ENCODE results near the gene GABRP. TPM values are rescaled to one million over a fixed set of nuclear protein-coding genes. Genes with fewer than 3 reads are reported as not detected.

The GABRP gene
- total RNA-seq, 2 donors from 2014 or later, result 4.8 to 5.5 TPM

DNA sequence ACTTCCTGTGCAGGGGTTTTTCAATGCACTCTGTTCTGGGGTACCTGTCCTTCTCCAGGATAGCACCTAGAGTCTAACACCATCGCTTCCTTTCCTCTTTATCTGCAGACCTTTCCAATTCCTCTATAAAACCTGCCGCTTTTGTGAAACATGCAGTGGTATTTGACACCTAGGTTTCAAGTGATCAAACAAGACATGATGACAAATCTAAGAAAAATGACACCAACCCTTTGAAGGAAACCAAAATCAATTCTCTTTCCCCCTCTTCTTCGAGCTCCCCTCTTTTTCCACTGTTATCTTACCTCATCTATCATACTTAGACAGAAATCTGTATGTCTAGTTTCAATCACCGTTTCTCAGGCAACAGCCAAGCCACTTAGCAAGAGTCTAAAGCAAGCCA, 52.7 kb downstream of the GABRP start:
- intact Hi-C loops (cut with DNase I), result no loop called here

DNA sequence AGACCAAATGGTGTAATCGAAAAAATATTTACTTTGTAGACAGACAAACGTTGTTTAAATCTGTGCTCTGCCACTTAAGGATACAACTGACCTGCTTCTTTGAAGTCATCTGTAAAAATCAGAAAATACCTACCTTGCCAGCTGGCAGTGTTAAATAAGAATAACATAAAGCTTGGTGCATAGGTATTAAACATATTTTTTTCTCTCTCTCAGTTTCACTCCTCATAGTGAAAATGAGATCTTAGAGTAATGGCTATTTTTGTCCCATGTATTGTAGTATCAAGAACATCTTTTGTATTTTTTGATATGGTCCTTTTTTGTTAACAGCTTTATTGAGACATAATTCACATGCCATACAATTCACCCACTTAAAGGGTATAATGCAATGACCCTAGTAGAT, 60.3 kb downstream of the GABRP start:
- intact Hi-C loops (cut with DNase I), result no loop called here
- WGBS, result 46% methylated on average over 2 of the region's 2 CpGs

More for the DNA sequence above, 52.7 kb downstream of the GABRP start:
- DNase-seq (ENCODE audit: low spot score), result no peak
- Histone ChIP-seq H3K27me3 (replicated peaks; ENCODE audit: insufficient read depth) (no peaks in the 10 kb centered on the region), H3K4me3 (no peak overlapping the region), H3K4me1 (replicated peaks) (no peaks in the 10 kb centered on the region), H3K27ac (no peak overlapping the region), H3K36me3 (no peaks in the 10 kb centered on the region), H3K9me3 (no peaks in the 10 kb centered on the region)
- TF ChIP-seq POLR2A (IDR thresholded peaks at IDR 0.05), result no peak
- TF ChIP-seq POLR2AphosphoS5 (IDR thresholded peaks at IDR 0.05), result no peak
- TF ChIP-seq, protein P1, sequence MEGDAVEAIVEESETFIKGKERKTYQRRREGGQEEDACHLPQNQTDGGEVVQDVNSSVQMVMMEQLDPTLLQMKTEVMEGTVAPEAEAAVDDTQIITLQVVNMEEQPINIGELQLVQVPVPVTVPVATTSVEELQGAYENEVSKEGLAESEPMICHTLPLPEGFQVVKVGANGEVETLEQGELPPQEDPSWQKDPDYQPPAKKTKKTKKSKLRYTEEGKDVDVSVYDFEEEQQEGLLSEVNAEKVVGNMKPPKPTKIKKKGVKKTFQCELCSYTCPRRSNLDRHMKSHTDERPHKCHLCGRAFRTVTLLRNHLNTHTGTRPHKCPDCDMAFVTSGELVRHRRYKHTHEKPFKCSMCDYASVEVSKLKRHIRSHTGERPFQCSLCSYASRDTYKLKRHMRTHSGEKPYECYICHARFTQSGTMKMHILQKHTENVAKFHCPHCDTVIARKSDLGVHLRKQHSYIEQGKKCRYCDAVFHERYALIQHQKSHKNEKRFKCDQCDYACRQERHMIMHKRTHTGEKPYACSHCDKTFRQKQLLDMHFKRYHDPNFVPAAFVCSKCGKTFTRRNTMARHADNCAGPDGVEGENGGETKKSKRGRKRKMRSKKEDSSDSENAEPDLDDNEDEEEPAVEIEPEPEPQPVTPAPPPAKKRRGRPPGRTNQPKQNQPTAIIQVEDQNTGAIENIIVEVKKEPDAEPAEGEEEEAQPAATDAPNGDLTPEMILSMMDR (IDR thresholded peaks at IDR 0.05), result no peak
- whole genome bisulfite sequencing, result 54% methylated on average over 4 of the region's 4 CpGs

DNA sequence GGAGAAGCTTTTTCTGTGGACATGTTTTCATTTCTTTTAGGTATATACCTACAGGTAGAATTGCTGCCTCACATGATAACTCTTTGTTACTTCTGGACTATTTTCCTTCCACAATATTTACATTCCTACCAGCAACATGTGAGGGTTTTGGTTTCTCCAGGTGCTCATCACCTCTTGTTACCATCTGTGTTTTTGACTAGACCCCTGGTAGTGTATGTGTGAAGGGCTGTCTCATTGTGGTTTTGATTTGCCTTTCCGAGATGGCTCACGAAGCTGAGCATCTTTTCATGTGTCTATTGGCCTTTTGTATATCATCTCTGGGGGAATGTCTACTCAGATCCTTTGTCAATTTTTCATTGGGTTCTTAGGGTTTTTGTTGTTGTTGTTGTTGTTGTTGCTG, 61.1 kb downstream of the GABRP start:
- WGBS, result 78% methylated on average over 2 of the region's 2 CpGs
- intact Hi-C loops (cut with DNase I), result no loop called here

More for the DNA sequence above, 60.3 kb downstream of the GABRP start:
- H3K27me3 ChIP-seq (replicated peaks; ENCODE audit: insufficient read depth), result no peaks in the 10 kb centered on the region
- H3K27ac ChIP-seq, result no peak overlapping the region
- no peaks in the 10 kb centered on the region for H3K36me3 ChIP-seq
- no peak overlapping the region for H3K4me3 ChIP-seq
- no peaks in the 10 kb centered on the region for H3K9me3 ChIP-seq
- no peaks in the 10 kb centered on the region for H3K4me1 ChIP-seq (replicated peaks)
- DNase-seq (ENCODE audit: low spot score), result no peak
- TF ChIP-seq, protein P1 (IDR thresholded peaks at IDR 0.05), result no peak
- TF ChIP-seq POLR2AphosphoS5 (IDR thresholded peaks at IDR 0.05), result no peak
- TF ChIP-seq POLR2A (IDR thresholded peaks at IDR 0.05), result no peak

DNA sequence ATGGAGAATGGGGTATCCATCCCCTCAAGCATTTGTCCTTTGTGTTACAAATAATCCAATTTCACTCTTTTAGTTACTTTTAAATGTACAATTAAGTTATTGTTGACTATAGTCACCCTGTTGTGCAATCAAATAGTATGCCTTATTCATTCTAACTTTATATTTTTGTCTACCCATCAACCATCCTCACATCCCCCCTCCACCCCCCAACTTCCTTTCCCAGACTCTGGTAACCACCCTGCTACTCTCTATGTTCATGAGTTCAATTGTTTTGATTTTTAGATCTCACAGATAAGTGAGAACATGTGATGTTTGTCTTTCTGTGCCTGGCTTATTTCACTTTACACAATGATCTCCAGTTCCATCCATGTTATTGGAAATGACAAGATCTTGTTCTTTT, 62.9 kb downstream of the GABRP start:
- Histone ChIP-seq H3K9me3 (no peaks in the 10 kb centered on the region), H3K27me3 (replicated peaks; ENCODE audit: insufficient read depth) (no peaks in the 10 kb centered on the region), H3K36me3 (no peaks in the 10 kb centered on the region), H3K27ac (no peak overlapping the region), H3K4me3 (no peak overlapping the region), H3K4me1 (replicated peaks) (no peaks in the 10 kb centered on the region)
- TF ChIP-seq POLR2AphosphoS5 (IDR thresholded peaks at IDR 0.05) (no peak), POLR2A (IDR thresholded peaks at IDR 0.05) (no peak)
- TF ChIP-seq, protein P1 (IDR thresholded peaks at IDR 0.05), result no peak
- intact Hi-C loops (cut with DNase I), result no loop called here
- no peak for DNase-seq (ENCODE audit: low spot score)

More for the DNA sequence above, 61.1 kb downstream of the GABRP start:
- H3K27ac ChIP-seq, result no peak overlapping the region
- no peaks in the 10 kb centered on the region for H3K9me3 ChIP-seq
- H3K4me1 ChIP-seq (replicated peaks), result no peaks in the 10 kb centered on the region
- H3K27me3 ChIP-seq (replicated peaks; ENCODE audit: insufficient read depth), result no peaks in the 10 kb centered on the region
- no peak for DNase-seq (ENCODE audit: low spot score)
- no peak overlapping the region for H3K4me3 ChIP-seq
- no peaks in the 10 kb centered on the region for H3K36me3 ChIP-seq
- TF ChIP-seq, protein P1 (IDR thresholded peaks at IDR 0.05), result no peak
- no peak for TF ChIP-seq POLR2AphosphoS5 (IDR thresholded peaks at IDR 0.05)
- TF ChIP-seq POLR2A (IDR thresholded peaks at IDR 0.05), result no peak

DNA sequence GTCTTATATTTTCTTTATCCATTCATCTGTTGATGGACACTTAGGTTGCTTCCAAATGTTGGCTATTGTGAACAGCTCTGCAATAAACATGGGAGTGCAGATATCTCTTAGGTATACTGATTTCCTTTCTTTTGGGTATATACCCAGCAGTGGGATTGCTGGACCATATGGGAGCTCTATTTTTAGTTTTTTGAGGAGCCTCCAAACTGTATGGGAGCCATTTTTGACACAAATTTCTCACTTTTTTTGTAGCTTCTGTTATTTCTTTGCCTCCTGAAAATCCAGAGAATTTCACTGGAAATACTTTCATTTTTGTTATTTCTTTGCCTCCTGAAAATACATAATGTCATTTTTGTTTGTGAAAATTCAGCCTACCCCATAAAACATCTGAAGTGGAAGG, 63.3 kb downstream of the GABRP start:
- intact Hi-C loops (cut with DNase I), result no loop called here

More for the DNA sequence above, 63.3 kb downstream of the GABRP start:
- no peaks in the 10 kb centered on the region for H3K27me3 ChIP-seq (replicated peaks; ENCODE audit: insufficient read depth)
- H3K4me3 ChIP-seq, result no peak overlapping the region
- no peaks in the 10 kb centered on the region for H3K4me1 ChIP-seq (replicated peaks)
- DNase-seq (ENCODE audit: low spot score), result no peak
- no peaks in the 10 kb centered on the region for H3K36me3 ChIP-seq
- no peak for TF ChIP-seq POLR2A (IDR thresholded peaks at IDR 0.05)
- TF ChIP-seq, protein P1 (IDR thresholded peaks at IDR 0.05), result no peak
- no peak for TF ChIP-seq POLR2AphosphoS5 (IDR thresholded peaks at IDR 0.05)
- H3K27ac ChIP-seq, result no peak overlapping the region
- no peaks in the 10 kb centered on the region for H3K9me3 ChIP-seq

All from prostate gland (tissue), 2 donors.